Right lobe of liver (tissue), 6 donors: ENCODE data around the gene LRRC51. TPM values are rescaled to one million over a fixed set of nuclear protein-coding genes. Genes with fewer than 3 reads are reported as not detected.

ENCODE experiments used
- ATAC-seq, 4 donors: fragments of 200-7000 bp; cut with Tn5 transposase; one replicate each; pipeline ENCODE4 v1.9.1; 2020; ENCODE audit warnings: mild to moderate bottlenecking in 4 of 4, moderate library complexity in 4 of 4
- DNase-seq, 3 donors: peaks; one replicate each; pipeline ENCODE4 v3.0.0-alpha.2; 2020
- H3K27ac ChIP-seq, 3 donors: fragments of 200-600 bp; one replicate each; pipeline ENCODE4 v1.8.0; 2022
- H3K27me3 ChIP-seq, 2 donors: fragments of 200-600 bp; one replicate each; pipeline ENCODE4 v1.8.0; 2022
- H3K36me3 ChIP-seq, 4 donors: fragments of 200-600 bp; sonication (generic) in 1 of 4; one replicate each; pipeline versions ENCODE4 v1.5.1 to v1.8.0; 2017 to 2022; ENCODE audit warnings: control low read depth in 1 of 4
- H3K4me1 ChIP-seq, 4 donors: fragments of 200-600 bp; sonication (generic) in 1 of 4; one replicate each; pipeline versions ENCODE4 v1.5.1 to v1.8.0; 2017 to 2022; ENCODE audit warnings: control low read depth in 1 of 4
- H3K4me3 ChIP-seq, 3 donors: fragments of 200-600 bp; one replicate each; pipeline ENCODE4 v1.8.0; 2022
- H3K9me3 ChIP-seq, 4 donors: fragments of 200-600 bp; sonication (generic) in 1 of 4; one replicate each; pipeline versions ENCODE4 v1.5.1 to v1.8.0; 2017 to 2022; ENCODE audit warnings: control low read depth in 1 of 4
- CTCF ChIP-seq, 4 donors: fragments of 200-600 bp in 3 of 4; fragments of 450-650 bp in 1 of 4; IDR thresholded peaks; one replicate each; pipeline versions ENCODE4 v1.5.1 to v1.8.0; 2016 to 2022; ENCODE audit warnings: antibody characterized with exemption in 4 of 4, mild to moderate bottlenecking in 2 of 4
- POLR2A ChIP-seq: fragments of 450-650 bp; IDR thresholded peaks from one replicate; pipeline ENCODE4 v1.6.1; 2017; ENCODE audit warnings: antibody characterized with exemption, mild to moderate bottlenecking
- WGBS: methylation state at CpG from one replicate; pipeline ENCODE4 v1.1.6; 2018; ENCODE audit warnings: low coverage, low lambda C conversion rate; ENCODE audit not compliant: insufficient coverage; ENCODE audit errors: missing lambda C conversion rate; 5-methylcytosine and 5-hydroxymethylcytosine counted together
- intact Hi-C, 2 donors: fragments of 100-400 bp; cut with DNase I; formaldehyde crosslinking; loops; one replicate each; pipeline versions ENCODE4 v1.11.2 to v1.14.1; 2022
- microRNA-seq, 2 donors: library from miRNA; unstranded; fragments of <30 nt; microRNA quantifications; one replicate each; pipeline ENCODE4, GENCODE V29; 2019 to 2020
- small RNA-seq, 2 experiments: library from RNA; depleted of rRNA; stranded (forward); fragments of <200 nt; gene quantifications; one replicate each; pipeline ENCODE3, GENCODE V24; 2016
- total RNA-seq, 6 experiments: library from RNA; depleted of rRNA in 2 of 6; stranded (reverse); fragments of >200 nt in 2 of 6; fragmentation: NEBNext Ultra II Directional in 3 of 6; extraction: Animal tissue kit (Norgen Biotek cat#: 25700) in 3 of 6; gene quantifications; one replicate each; pipeline versions ENCODE4 v1.1.0 to v1.2.4, GENCODE V29; 2016 to 2023
- donor health status: DM: no; HTN: yes; CAD: no.
- donor health status: DM: no; HTN: no; CAD: no.
- donor health status: DM: no; HTN: no; CAD: no.
- donor health status: DM: no; HTN: yes; CAD: no.
- donor health status: DM: no; HTN: yes; CAD: no.

LRRC51 gene
- total RNA-seq, 6 experiments from 2014 or later: 3.3 to 9.0 (median 6.1) TPM

GRCh38 chr11:72144807-72145565 lies 64.3 kb downstream of the LRRC51 start:
- no peak for ATAC-seq
- intact Hi-C loops: no loop called here
- no peaks in the 10 kb centered on the region for H3K9me3 ChIP-seq
- no peaks in the 10 kb centered on the region for H3K27me3 ChIP-seq
- no peak overlapping the region for H3K27ac ChIP-seq
- no peaks in the 10 kb centered on the region for H3K4me1 ChIP-seq
- WGBS: 80% methylated on average over 1 of the region's 4 CpGs
- no peaks in the 10 kb centered on the region for H3K36me3 ChIP-seq
- H3K4me3 ChIP-seq: no peak overlapping the region
- no peak for DNase-seq
- no peak for TF ChIP-seq CTCF (IDR thresholded peaks at IDR 0.05)
- TF ChIP-seq POLR2A: no peak

Small RNA genes lying within 50 kb of the gene (microRNA-seq; reads per million reads assigned to microRNA genes)
- 0 to 0.29 reads per million in 2 donors for gene MIR3165

Small RNA genes lying within 50 kb of the gene (small RNA-seq; reads per million reads assigned to genes)
- gene MIR3165: 0 reads per million in 2 experiments
- 0 reads per million in 2 experiments for gene RNU6-72P

Other genes starting within 250 kb of the LRRC51 start
- not detected for gene DEFB108B, start 247.7 kb upstream of the LRRC51 start, total RNA-seq
- not detected for gene DEFB131B, start 202.4 kb upstream of the LRRC51 start, total RNA-seq
- gene XNDC1N, start 152.3 kb upstream of the LRRC51 start, total RNA-seq: 1 to 10 TPM in 5 of 6 experiments, under 1 TPM in 1; 0.74 to 4.1 (median 2.2) TPM
- gene RNF121, start 151.8 kb upstream of the LRRC51 start, total RNA-seq: 10 to 100 TPM; 14.8 to 23.7 (median 18.9) TPM
- 10 to 100 TPM in 1 of 6 experiments, 1 to 10 TPM in 5; 2.2 to 13.0 (median 3.7) TPM for gene IL18BP, start 81.9 kb upstream of the LRRC51 start, total RNA-seq
- gene NUMA1, start 308 bp upstream of the LRRC51 start, total RNA-seq: 10 to 100 TPM; 47.3 to 62.5 (median 54.5) TPM
- 10 to 100 TPM; 30.3 to 92.2 (median 38.7) TPM for gene LAMTOR1, start 22.4 kb downstream of the LRRC51 start, total RNA-seq
- under 1 TPM in 2 of 6 experiments, not detected in 4; 0.17 to 0.29 TPM for gene TOMT, start 25.1 kb downstream of the LRRC51 start, total RNA-seq
- 10 to 100 TPM; 11.8 to 17.0 (median 14.2) TPM for gene ANAPC15, start 31.8 kb downstream of the LRRC51 start, total RNA-seq
- under 1 TPM in 3 of 6 experiments, not detected in 3; 0.27 to 0.98 (median 0.75) TPM for gene FOLR3, start 54.9 kb downstream of the LRRC51 start, total RNA-seq
- gene FOLR1, start 111.3 kb downstream of the LRRC51 start, total RNA-seq: not detected
- 10 to 100 TPM in 2 of 6 experiments, 1 to 10 TPM in 4; 3.3 to 28.3 (median 8.6) TPM for gene FOLR2, start 135.9 kb downstream of the LRRC51 start, total RNA-seq
- 10 to 100 TPM; 23.2 to 46.5 (median 37.4) TPM for gene INPPL1, start 143.9 kb downstream of the LRRC51 start, total RNA-seq
- not detected for gene PHOX2A, start 163.3 kb downstream of the LRRC51 start, total RNA-seq